HG03521 (cell line): ENCODE measurements around the gene WDR38.

Experiments
- ATAC-seq: cut with Tn5 transposase; IDR thresholded peaks from one replicate; pipeline ENCODE4 v1.9.1; 2021; ENCODE audit warnings: mild to moderate bottlenecking, moderate library complexity; ENCODE audit not compliant: unreplicated experiment

Gene WDR38

DNA sequence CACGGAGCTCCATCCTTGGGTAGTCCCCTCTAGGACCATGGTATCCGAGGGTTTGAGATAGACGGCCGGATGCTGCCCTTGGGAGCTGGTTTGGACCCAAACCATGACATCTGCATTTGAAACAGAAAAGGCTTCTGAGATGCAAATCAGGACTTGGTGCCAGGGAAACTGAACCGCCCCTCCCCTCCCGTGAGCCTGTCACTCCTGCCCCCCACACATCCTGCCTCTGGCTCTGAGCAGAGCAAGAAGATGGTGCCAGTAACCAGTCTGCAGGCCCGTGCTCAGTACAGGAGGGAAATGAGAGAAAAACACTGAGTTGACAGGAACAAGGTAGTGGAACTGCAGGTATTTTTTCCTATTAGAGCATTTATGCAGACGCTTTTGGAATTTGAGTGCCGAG lies 27.2 kb downstream of the WDR38 start:
- ATAC-seq: no peak

DNA sequence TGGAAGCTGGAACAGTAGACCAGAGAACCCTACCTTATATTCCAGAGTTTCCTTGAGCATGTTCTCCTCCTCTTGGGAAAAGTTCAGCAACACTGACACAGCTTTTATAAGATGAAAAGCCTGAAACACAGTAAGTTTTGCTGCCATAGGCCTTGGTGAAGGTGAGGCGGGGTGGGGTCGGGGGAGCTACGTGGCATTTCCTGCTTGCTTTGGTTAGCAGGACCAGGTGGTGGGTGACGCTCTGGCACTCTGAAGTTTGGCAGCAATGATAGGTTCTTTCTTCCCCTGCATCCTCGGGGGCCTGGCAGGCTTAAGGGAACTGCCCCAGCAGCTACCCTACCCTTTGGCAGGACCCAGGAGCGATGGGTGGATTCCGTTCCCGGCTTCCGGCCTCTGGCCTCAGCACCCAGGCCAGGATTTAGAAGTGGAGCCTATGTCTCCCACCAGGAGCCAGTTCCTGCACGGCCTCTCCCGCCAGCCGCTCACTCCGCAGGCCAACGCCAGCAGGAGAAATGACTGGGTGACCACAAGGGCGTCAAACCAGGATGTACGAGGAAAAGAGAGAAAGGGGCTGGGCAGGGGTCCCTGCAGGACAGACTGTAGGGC lies 28.0 kb downstream of the WDR38 start:
- ATAC-seq: no peak

DNA sequence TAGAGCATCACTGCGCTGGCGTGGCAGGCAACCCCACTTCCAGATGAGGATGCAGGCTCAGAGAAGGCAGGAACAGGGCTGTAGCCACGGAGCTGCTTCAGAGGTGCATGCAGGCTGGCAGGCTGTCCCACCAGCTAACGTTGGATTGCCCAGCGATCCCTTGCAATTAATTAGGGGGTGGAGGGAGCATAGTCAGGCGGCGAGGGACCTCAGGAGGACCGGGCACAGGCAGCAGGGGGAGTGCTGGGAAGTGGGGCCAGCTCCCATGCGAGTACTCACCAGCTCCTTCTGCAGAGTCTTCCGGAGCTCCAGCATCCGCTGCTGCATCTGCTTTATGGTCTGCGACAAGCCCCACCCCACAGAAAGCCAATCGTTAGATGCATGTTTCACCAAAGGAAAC lies 29.0 kb downstream of the WDR38 start:
- no peak for ATAC-seq

DNA sequence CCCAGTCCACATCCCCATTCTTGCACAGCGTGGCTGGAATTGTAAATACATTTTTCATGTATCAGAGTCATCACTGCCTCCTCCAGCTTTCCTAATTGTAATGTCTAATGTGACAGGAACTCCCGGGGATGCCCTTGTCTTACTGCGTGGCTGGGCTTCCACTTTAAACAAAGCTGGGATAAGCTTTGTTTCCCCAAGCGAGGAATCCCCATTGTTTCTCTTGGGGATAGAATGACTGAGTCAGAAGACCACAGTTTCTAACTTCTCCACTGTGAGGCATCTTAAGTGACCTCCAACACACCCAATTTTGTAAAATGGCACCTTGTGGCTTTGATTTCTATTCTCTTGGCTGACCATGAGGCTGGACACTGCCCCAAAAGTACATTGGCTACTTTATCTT lies 31.1 kb downstream of the WDR38 start:
- ATAC-seq: no peak

DNA sequence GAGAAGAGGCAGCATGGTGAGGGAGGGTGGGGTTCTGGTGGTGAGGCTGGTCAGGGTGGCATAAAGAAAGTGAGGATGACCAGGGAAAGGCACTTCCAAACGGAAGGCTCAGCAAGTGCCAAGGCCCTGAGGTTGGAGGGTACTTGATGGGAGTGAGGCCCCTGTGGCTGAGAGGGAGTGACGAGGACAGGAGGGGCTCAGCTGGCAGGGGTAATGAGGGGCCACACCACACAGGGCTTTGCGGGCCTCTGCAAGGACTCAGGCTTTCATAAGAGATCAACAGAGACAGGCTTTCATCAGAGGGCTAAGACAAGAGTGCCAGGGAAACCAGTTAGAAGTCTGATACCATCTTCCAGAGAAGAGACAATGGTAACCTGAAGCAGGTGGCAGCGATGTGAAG lies 32.3 kb downstream of the WDR38 start:
- ATAC-seq: no peak

DNA sequence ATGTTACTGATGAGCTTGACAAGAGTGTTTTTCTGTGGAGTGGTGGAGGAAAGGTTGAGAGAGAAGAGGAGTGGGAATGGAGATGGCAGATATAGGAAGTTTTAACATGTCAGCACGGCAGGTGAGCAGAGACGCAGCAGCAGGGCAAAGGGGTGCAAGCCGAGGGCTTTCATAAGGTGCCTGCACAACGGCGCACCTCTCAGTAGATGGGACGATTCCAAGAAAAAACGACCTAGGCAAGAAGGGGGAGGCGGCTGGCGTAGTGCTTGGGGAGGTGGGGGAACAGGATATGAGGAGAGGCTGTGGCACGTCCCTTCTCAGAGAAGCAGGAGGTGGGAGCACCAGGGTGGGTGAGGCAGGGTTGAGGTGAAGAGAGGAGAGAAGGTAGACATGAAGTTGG lies 33.2 kb downstream of the WDR38 start:
- ATAC-seq: no peak

DNA sequence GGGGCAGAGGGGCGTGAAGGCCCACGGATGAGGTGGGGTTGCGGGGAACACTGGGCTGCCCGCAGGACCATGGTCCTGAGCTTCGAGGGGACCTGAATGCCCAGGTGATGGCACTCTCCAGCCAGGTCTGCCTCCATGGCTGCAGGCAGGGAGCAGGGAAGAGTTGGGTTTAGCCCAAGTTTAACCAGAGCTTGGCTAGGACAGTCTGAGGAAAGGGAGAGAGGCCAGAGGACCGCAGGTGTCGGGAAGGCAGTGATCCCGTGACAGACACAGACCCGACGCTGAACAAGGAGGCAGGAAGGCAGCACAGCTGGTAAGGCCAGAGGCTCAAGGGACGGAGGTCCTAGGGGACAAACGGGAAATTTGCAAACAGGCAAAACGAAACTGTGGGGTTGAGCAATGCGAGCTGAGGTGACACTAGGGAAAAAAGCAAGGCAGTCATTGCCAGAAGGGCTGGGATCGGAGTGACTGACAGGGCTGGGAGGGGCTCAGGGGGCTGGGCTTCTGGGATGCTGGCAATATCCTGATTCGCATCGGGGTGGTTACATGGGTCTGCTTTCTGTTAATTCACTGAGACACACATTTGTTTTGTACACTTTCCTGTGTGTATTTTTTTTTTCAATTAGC lies 33.7 kb downstream of the WDR38 start:
- no peak for ATAC-seq

DNA sequence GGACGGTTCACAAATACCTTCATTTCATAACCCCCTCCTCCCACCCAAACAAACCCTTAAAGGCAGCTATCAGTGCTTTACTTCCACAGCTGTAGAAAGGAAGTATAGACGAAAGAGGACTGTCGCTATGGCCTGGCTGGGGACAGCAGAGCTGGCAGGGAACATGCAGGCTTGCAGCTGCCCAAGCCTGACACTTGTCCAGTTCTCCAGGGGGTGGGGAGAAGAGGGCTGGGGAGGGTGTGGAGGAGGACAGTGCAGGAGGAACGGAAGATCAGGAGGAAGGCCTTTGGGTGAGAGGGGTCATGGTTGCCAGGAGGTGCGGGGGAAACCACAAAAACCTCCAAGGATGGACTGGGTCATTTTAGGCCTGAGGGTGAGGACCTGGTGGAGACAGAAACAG lies 34.6 kb downstream of the WDR38 start:
- ATAC-seq: no peak

DNA sequence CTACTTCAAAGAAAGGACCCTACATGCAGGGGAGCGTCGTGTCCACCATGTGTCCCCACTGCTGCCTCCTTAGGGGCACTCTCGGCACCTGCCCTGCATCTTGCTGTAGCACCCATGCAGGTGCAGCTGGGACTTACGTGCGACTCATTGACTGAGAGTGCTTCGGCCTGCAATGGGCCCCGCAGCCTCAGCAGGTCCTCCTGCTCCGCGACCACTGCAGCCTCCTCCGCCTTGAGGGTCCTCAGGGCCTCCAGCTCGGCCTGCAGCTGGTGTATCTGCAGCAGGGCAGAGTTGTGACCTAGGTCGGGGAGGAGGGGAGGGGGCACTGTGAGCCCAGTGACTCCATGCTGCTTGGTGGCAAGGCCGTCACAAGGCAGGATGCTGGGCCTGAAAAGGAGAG lies 35.7 kb downstream of the WDR38 start:
- no peak for ATAC-seq

DNA sequence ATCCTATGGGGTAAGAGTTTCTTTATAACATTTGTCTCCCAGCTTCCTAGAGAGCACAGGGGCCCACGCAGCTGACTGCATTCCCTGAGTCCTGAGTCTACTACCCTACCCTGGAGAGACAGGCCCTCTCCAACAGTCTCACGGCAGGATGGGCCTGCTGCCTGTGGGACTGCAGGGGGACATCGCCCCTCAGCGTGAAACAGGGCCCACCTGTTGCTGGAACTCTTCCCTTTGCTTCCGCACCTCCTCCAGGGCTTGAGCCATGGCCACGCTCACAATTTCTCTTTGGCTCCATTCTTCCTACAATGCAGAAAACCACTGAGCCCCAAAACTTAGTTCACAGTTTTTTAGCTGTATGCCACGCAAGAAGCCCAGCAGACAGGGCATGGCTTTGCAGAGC lies 36.9 kb downstream of the WDR38 start:
- ATAC-seq: no peak

DNA sequence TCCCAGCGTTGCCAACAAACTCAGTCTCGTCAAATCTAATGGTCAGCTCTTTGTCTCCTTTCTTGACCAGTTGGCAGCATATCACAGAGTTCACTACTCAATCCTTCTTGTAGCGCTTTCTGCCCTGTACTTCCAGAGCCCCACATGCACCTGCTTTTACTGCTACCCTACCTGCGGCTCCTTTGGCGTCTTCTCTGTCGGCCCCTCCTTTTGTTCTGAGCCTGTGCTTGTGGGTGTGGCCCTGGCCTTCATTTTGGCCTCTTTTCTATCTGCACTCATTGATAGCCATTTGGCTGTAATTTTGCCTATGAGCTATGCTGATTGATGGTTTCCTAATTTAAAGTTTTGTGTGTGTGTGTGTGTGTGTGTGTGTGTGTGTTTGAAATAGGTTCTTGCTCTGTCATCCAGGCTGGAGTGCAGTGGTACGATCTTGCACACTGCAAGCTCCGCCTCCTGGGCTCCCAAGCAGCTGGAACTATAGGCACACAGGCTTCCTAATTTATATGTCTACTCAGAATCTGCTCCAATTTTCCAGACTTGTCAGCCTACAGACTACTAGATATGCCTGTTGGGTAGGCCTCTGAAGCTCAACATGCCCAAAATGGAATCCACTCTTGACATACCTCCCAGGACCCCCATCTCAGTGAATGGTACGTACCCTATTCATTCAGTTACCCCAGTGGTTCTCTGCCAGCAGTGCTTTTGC lies 40.9 kb downstream of the WDR38 start:
- ATAC-seq: no peak

DNA sequence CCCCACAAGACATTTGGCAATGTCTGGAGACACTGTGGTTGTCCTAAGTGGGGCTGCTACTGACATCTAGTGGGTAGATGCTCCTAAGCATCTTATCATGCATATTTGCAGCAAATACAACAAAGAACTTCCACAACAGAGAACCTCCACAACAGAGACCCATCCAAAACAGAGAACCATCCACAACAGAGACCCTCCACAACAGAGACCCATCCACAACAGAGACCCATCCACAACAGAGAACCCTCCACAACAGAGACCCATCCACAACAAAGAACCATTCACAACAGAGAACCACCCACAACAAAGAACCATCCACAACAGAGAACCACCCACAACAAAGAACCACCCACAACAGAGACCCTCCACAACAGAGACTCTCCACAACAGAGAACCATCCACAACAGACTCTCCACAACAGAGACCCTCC lies 41.5 kb downstream of the WDR38 start:
- no peak for ATAC-seq

DNA sequence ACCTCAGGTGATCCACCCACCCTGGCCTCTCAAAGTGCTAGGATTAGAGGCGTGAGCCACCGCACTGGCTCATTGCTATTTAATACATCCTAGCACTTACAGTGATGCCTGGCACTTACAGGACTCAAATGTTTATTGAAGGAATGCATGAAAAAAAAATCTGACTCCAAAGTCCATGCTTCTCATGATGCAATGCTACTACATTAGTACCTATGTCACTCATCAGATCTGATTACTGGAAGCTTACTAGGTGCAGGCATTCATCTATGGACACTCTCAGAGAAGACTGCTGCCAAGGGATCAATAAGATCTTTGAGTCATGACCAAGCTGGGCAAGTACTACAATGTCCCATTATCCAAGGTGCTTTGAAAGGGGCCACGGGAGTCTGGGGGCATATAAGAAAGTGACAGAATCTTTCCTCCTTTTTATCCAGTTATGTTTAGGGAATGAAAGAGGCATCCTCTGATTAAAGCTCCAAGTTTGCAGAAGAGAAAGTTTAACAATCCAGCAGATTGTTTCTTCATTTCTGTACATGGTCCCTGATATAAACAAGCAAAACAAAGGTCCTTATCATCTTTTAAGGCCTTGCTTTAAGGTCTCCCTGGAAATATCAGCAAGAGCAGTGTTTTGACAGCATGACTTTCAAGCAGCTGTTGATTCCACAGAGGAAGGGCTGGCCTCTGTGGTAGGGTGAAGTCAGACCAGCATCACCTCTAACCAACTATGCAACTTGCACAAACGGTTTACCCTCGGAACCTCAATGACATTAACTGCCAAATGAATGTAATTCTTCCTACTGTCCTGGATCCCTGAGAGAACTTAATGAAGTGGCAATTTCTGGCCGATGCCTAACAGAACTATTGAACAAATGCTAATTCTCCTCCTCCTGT lies 44.6 kb downstream of the WDR38 start:
- ATAC-seq: no peak

DNA sequence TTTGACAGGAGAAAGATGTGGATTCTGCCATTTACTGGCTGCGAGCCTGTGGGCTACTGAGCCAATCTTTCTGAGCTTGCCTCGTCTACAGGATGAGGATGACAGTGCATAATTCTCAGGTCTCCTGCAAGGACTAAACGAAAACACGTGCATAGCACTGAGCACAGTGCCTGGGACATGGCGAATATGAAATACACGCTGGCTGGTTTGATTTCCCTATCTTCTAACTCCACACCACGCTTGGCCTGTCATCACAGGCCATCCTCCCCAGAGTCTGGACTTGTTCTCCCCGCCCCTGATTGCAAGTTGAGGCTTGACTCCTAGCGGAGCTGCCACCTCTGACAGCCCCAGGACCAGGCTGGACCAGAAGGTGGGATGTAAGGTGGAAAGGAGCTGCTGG lies 46.6 kb downstream of the WDR38 start:
- no peak for ATAC-seq

DNA sequence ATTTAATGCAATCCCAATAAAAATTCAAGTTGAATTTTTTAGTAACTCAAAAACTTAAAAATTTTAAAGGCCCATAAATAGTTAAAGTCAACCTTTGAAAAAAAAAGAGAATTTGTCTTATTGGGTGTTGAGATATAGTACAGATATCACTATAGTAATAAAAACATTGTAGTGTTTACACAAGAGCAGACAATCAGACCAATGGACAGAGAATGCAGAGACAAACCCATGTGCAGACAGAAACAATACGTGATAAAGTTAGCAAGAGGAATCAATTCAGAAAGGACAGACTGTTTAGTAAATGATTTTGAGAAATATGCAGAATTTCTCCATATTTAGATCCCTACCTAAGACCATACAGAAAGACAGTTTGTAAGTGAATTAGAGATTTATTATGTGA lies 53.7 kb downstream of the WDR38 start:
- no peak for ATAC-seq
